Activated CD8-positive, alpha-beta memory T cell treated with anti-CD3 and anti-CD28 coated beads, Interleukin-2, amount 50 U/mL, for 1 hour (primary cell): ENCODE results near the gene NOP56.
A peak's percentile ranks its signal among the peaks of the same experiment; 100 is the strongest.

Experiments used
- DNase-seq: peaks from one replicate; pipeline ENCODE4 v3.0.0-alpha.2; 2020; ENCODE audit errors: extremely low read depth

Gene NOP56, protein sequence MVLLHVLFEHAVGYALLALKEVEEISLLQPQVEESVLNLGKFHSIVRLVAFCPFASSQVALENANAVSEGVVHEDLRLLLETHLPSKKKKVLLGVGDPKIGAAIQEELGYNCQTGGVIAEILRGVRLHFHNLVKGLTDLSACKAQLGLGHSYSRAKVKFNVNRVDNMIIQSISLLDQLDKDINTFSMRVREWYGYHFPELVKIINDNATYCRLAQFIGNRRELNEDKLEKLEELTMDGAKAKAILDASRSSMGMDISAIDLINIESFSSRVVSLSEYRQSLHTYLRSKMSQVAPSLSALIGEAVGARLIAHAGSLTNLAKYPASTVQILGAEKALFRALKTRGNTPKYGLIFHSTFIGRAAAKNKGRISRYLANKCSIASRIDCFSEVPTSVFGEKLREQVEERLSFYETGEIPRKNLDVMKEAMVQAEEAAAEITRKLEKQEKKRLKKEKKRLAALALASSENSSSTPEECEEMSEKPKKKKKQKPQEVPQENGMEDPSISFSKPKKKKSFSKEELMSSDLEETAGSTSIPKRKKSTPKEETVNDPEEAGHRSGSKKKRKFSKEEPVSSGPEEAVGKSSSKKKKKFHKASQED

DNA sequence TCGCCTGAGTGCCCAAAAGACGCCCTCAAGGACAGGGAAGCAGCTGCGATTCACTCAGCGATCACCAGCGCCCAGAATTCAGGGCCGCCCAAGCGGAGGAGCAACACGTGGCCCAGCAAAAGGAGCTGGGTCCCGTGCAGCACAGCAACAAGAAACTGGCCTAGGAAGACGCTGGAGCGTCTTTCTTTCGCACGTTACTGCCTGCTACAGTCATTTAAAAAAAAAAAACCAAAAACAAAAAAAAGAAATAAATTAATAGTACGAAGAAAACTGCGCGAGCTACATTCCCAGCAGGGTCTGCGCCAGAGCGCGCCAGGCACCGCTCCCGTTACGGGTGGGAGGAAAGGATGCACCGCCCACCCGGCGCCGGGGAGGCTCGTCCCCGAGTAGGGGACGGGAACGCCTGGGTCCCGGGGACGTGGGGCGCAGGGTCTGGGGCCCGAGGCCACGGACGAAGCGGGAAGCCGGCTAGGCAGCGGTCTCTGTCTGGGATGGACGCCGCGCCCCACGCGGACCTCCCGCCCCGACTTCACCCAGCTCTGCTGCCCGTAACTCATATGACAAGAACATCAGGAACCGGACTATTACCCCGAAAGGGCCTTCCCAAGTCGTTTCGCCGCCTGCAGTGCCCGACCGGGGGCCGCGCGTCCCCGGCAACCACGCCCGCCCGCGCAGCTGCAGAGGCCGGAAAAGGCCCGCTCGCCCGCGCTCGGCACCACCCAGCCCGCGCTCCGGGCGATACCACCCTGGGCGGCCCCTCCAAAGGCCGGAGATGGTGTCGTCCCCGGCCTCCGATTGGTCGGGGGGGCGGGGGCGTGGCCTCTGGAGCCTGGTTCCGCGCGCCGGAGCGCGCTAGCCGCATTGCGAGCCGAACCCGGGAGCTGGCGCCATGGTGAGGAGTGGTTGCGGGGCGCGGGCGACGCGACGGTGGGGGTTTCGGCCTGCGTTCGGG, at the start of gene NOP56:
NOP56 (plus strand) TSS at position 861 of the 952 bp plus-strand sequence; CDS start at position 890, 29 bp downstream.
- DNase-seq: peak; percentile 62

DNA sequence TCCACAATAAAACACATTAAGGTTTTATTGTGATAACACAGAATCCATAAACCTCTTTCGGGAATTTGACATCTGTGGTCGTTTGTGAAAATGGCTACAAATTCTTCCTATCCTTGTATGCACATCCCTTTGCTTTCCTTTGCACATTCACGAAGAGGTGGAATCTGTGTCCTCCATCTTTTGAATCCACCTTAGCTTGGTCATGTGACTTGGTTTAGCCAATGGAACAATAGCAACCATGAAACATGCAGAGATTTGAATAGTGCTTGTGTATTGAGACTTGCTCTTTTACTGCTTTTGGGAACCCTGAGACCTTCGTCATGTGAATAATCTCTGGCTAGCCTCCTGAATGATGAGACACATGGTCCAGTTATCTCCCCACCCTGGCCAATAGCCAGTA, 49.7 kb upstream of the NOP56 start:
- no peak for DNase-seq

DNA sequence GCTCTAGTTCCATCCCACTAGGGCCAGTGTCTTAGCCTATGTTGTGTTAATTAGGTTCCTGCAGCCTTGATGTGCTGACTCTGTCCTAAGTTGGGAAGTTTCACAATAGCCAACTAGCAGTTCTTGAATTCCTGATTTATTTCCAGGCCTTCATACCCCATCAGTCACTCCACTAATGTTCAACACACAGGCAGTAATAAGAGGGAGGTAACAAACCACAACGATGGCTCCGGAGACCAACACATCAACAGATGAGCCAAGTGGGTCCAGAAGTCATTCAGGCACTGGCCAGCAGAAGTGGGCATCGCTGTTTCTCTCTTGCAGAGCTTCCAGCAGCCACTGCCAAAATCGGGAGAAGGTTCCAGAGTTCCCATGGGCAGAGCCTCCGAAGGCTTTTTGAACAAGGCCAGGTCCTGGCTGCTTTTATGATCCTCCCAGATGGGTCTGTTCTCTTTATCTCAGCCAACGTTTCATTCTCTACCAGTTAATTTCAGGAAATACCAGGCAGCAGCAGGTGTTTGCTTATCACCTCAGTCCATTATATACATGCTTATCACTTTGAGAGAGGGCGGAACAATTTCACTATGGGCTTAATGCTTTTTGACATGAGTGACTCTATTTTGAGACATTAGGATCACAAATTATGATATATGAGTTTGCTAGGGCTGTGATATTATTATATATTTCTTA, 48.5 kb upstream of the NOP56 start:
- DNase-seq: no peak

DNA sequence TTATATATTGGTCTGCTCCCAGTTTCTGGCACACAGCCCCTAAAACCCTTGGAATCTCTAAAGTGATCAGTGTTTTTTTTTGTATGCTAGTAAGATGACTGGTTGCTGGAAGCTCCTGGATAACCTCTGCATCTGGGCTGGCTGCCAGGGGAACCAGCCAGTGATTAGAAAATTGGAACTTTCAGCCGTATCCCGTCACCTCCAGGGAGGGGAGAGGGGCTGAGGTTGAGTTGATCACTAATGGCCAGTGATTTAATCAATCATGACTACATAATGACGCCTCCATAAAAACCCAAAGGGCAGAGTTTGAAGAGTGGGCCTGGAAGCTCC, 48.0 kb upstream of the NOP56 start:
- no peak for DNase-seq

DNA sequence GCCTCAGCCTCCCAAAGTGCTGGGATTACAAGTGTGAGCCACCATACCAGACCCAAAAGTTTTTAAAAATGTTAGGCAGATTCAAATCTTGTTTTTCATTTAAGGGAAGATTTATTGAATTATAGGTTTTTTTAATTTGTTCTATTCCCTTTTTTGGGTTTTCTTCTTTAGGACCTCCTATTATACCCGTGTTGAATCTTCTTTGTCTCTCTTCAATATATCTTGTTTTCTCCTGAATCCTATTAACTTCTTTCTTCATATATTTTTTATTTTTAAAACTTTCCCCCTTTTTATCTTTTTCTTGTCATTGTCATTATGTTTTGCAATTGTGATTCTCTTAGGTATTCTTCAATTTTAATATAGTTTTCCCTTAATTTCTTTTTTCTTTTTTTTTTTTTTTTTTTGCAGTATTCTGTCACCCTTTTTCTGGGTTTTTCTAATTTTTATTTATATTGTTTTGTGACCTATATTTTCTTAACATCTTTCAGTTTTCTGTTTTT, 45.9 kb upstream of the NOP56 start:
- no peak for DNase-seq

GRCh38 chr20:2610326-2610725, 42.1 kb upstream of the NOP56 start:
- no peak for DNase-seq

DNA sequence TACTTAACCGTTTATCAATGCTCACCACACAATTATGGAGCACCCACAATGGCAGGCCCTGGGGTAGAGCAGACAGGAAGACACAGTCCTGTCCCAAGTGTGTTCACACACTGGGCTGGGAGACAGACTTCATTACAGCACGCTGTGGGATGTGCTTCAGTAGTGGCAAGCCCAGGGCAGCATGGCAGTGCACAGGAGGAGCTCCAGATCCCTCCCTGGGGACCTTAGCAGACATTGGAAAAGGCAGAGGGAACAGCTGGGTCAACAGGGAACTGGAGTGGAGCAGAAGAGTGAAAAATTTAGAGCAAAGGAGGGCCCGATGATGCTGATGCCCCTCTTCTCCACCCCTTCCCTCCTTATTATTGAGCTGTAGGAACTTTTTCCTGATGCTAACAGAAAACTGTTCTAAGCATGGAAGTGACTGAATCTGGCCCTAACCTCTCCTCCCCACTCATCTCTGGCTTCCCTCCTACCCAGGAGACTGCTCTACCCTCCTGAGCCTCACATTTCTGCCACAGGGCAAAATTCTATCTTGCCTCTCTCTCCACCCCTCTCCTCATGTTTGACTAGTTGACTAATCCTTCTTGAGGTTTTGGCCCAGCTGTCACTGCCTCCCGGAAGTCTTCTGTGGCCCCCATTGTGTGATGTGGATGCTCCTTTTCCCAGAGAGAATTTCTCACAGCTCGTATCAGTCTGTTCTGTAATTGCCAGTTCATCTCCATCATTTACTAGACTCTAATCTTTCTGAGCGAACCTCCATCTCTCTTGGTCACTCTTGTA, 41.3 kb upstream of the NOP56 start:
- DNase-seq: no peak

GRCh38 chr20:2612073-2612472, 40.4 kb upstream of the NOP56 start:
- DNase-seq: no peak

DNA sequence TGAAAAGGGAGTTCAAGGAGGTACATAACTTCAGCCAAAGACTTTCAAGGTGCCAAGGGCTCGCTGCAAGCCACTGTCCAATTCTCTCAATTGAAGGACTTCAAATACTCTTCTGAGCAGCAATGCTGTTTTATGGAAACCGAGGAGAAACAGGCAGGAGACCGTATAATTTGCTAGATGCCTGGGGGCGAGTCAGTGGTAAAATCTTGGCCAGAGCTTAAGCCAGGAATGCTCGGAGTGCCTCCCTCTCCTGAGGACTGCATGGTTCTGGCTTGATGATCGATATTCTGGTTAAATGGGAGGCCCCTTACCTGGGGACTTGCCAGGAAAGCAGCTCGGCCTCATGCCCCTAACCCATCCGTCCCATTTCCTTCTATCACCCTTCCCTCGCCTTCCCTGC, 35.8 kb upstream of the NOP56 start:
- no peak for DNase-seq

DNA sequence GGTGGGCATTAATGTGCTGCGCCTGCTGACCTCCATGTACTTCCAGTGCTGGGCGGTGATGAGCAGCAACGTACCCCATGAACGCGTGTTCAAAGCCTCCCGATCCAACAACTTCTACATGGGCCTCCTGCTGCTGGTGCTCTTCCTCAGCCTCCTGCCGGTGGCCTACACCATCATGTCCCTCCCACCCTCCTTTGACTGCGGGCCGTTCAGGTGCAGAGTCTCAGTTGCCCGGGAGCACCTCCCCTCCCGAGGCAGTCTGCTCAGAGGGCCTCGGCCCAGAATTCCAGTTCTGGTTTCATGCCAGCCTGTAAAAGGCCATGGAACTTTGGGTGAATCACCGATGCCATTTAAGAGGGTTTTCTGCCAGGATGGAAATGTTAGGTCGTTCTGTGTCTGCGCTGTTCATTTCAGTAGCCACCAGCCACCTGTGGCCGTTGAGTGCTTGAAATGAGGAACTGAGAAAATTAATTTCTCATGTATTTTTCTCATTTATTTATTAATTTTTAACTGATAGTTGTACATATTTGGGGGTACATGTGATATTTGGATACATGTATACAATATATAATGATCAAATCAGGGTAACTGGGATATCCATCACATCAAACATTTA, 35.2 kb upstream of the NOP56 start:
- no peak for DNase-seq

DNA sequence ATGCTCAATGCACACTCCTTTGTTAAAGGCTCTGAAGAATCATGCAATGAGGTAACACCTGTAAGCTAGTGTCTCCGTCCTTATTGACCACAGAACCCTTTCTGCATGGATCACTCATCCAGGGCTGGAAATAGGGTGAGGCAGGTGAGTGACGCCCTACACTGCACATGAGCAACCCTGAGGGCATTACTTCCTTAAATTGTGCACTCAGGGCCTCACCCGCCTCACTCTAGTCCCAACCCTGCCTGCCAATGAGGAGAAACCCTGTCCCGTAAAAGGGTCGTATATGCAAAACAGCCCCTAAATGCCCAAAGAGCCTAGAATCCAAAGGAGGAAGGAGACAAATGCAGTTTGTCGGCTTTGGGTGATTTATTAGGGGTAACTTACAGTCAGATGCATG, 33.6 kb upstream of the NOP56 start:
- no peak for DNase-seq

DNA sequence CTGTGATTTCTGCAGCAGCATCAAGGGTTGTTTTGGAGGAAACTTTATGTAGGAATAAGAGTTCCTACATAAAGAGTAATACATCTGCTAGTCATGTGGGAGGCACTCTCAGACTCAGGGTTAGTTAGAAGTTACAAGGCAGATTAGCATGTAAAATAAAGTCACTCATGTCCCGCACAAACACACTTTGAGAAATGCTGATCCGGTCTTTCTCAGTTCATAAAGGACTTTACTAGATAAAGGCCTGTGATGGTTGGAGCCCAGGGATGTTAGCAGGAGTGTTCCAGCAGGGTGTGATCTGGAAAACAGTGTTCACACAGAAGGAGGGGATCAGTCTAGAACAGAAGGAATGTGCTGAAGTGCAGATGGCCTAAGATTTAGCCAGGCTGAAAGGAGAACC, 33.1 kb upstream of the NOP56 start:
- DNase-seq: no peak

GRCh38 chr20:2619961-2620595, 32.4 kb upstream of the NOP56 start:
- DNase-seq: no peak

DNA sequence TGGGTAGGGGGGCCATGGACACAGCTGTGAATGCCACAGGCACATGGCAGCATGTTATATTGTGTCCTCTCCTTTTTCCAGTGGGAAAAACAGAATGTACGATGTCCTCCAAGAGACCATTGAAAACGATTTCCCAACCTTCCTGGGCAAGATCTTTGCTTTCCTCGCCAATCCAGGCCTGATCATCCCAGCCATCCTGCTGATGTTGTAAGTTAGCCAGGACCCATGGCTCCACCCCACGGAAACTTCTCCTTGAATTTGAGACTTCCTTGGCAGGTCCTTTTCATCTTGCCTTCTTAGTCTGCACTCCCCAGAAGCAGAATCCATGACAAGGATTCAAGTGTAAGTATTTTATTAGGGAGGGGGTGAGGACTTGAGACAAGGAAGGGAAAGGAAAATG, 28.2 kb upstream of the NOP56 start:
- no peak for DNase-seq

GRCh38 chr20:2625062-2625461, 27.4 kb upstream of the NOP56 start:
- no peak for DNase-seq

- DNase-seq: no peak
Measured at GRCh38 chr20:2626853-2627541, 25.4 kb upstream of the NOP56 start.

DNA sequence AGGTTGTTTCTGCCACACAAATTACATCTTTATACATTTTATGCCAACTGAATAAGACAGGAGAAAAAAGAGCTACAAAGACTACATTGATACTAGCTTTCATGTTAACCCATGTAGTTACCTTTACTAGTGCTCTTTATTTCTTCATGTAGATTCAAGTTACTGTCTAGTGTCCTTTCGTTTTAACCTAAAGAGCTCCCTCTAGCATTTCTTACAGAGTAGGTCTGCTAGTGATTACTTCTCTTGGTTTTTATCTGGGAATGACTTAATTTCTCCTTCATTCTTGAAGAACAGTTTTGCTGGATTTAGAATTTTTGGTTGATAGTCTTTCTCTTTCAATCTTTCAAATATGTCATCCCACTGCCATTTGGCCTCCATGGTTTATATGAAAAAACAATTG, 21.2 kb upstream of the NOP56 start:
- no peak for DNase-seq

DNA sequence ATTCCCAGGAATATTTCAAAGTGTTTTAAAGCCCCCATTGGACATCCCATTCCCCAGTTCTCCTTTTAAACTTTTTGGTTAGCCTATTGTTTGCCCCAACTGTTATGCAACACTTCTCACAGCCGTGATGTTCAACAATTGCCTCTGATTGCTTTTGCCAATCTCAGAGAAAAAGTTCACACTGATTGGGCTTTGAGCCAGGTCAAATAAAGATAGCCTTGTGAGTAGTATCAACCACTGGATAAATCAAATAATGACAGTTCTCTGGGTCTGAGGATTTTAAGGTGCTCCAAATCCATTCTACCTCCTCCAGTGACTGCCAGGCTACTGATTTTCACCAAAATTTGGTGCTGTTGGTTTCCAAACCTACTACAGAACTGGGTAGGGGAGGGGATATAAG, 19.1 kb upstream of the NOP56 start:
- no peak for DNase-seq

GRCh38 chr20:2637246-2637645, 15.2 kb upstream of the NOP56 start:
- no peak for DNase-seq
